Neural progenitor cell (in vitro differentiated cells): Measurements from ENCODE around the gene LRRC28.

Experiments used
- CTCF ChIP-seq: fragments of 200-600 bp; sonication (generic); IDR thresholded peaks from 2 replicates; pipeline ENCODE4 v1.5.1; 2017; ENCODE audit warnings: antibody characterized with exemption, mild to moderate bottlenecking
- EZH2 ChIP-seq: fragments of 200-600 bp; sonication (generic); IDR thresholded peaks from 2 replicates; pipeline ENCODE4 v1.6.1; 2017; ENCODE audit warnings: antibody characterized with exemption, mild to moderate bottlenecking, moderate library complexity
- EZH2phosphoT487 ChIP-seq: fragments of 200-600 bp; sonication (generic); IDR thresholded peaks from 2 replicates; pipeline ENCODE4 v1.6.1; 2017; ENCODE audit warnings: antibody characterized with exemption

- TF ChIP-seq CTCF, result no peak
- TF ChIP-seq EZH2, result no peak
- TF ChIP-seq EZH2phosphoT487, result no peak
These were observed 80.1 kb downstream of the LRRC28 start for GRCh38 chr15:99331381-99331780.
